Measurements from ENCODE around the gene VENTX.
A peak's percentile ranks its signal among the peaks of the same experiment; 100 is the strongest.

Gene VENTX

GRCh38 chr10:133249094-133249780 lies 11.6 kb downstream of the VENTX start:
- in situ Hi-C loops (cut with MboI; ENCODE audit: low pct_unique_long_range_greater_than_20kb, low sequenced_read_pairs), result no loop called here
- no peak for DNase-seq

DNA sequence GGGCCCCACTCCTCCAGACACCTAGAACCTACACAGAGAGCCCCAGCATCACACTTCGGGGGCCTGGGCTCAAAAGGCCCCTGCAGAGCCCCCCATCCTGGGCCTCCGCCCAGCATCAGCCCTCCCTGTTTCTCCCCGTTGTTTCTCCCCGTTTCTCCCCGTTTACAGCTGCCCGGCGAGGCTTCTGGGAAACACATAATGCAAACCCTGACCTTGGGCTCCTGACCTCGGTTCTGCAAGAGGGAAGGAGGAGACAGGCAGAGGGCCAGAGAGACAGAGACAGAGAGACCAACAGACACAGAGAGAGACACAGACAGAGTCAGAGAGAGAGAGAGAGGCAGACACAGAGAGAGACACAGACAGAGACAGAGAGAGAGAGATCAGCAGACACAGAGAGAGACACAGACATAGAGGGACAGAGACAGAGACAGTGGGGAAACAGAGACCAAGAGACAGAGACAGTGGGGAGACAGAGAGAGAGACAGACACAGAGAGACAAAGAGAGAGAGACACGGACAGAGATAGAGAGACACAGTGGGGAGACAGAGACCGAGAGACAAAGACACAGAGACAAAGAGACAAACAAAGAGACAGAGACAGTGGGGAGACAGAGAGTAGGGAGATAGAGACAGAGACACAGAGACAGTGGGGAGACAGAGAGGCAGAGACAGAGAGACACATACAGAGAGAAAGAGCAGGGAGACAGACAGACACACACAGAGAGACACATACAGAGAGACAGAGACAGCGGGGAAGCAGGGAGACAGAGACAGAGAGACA lies 12.5 kb downstream of the VENTX start:
- in situ Hi-C loops (cut with MboI; ENCODE audit: low pct_unique_long_range_greater_than_20kb, low sequenced_read_pairs), result no loop called here
- no peak for DNase-seq

GRCh38 chr10:133251388-133252222 lies 13.9 kb downstream of the VENTX start:
- DNase-seq, result no peak
- in situ Hi-C loops (cut with MboI; ENCODE audit: low pct_unique_long_range_greater_than_20kb, low sequenced_read_pairs), result no loop called here

DNA sequence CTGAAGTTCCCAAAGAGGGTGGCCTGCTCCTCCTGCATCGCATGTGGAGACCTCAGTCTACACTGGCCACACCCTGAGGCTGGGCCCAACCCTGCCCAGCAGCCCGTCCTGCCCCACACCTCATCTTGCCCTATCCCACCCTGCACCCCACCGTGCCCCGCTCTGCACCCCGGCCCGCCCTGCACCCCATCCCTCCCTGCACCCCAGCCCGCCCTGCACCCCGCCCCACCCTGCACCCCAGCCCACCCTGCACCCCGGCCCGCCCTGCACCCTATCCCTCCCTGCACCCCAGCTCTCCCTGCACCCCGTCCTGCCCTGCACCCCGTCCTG lies 14.5 kb downstream of the VENTX start:
- no peak for DNase-seq
- in situ Hi-C loops (cut with MboI; ENCODE audit: low pct_unique_long_range_greater_than_20kb, low sequenced_read_pairs), result no loop called here

GRCh38 chr10:133253361-133253955 lies 15.8 kb downstream of the VENTX start:
- in situ Hi-C loops (cut with MboI; ENCODE audit: low pct_unique_long_range_greater_than_20kb, low sequenced_read_pairs), result no loop called here

GRCh38 chr10:133254421-133255120 lies 16.9 kb downstream of the VENTX start:
- DNase-seq, result no peak
- in situ Hi-C loops (cut with MboI; ENCODE audit: low pct_unique_long_range_greater_than_20kb, low sequenced_read_pairs), result no loop called here

More at GRCh38 chr10:133253361-133253955, 15.8 kb downstream of the VENTX start:
- no peak for DNase-seq

DNA sequence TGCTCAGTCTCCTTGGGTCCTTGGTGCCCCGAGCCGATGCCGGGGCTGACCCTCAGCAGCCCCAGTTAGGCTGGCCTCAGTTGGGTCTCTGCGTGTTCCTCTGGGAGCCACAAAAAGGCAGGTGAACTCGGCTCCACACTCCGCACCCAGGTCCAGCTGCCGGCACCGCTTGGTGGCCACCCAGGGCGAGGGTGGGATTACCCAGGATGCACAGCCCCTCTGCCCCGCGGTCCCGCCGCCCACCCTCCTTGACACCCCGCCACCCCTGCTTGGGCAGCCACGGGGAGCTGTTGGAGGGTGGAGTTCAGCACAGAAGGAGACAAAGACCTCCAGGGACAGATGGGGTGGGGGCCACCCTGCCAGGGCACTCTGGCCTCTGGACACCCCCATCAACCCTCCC lies 17.7 kb downstream of the VENTX start:
- DNase-seq, result no peak
- in situ Hi-C loops (cut with MboI; ENCODE audit: low pct_unique_long_range_greater_than_20kb, low sequenced_read_pairs), result no loop called here

GRCh38 chr10:133257489-133258065 lies 19.9 kb downstream of the VENTX start:
- DNase-seq, result peak; percentile 89
- in situ Hi-C loops (cut with MboI; ENCODE audit: low pct_unique_long_range_greater_than_20kb, low sequenced_read_pairs), result no loop called here

- peak; percentile 21 for DNase-seq
- in situ Hi-C loops (cut with MboI; ENCODE audit: low pct_unique_long_range_greater_than_20kb, low sequenced_read_pairs), result no loop called here
These were observed 20.6 kb downstream of the VENTX start for GRCh38 chr10:133258066-133258817.

- in situ Hi-C loops (cut with MboI; ENCODE audit: low pct_unique_long_range_greater_than_20kb, low sequenced_read_pairs), result no loop called here
- DNase-seq, result peak; percentile 99
These were observed 21.4 kb downstream of the VENTX start for GRCh38 chr10:133258818-133259601.

DNA sequence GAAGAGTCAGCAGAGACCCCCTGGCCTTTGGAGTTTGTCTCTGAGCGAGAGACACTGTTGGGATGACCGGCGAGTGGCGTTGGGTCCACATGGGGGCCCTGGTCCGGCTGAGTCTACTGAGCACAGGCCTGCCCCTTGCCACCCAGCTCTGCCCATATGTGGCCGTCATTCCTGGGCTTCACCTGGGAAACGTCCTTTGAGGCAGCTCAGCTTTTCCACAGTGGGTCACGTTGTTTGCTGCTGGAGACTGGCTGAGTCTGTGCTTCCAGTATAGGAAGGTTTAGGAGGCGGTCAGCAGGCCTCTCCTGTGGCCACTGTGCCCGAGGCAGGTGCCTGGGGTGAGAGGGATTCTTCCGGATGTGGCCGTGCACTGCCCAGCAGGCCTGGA lies 21.9 kb downstream of the VENTX start:
- in situ Hi-C loops (cut with MboI; ENCODE audit: low pct_unique_long_range_greater_than_20kb, low sequenced_read_pairs), result no loop called here
- no peak for DNase-seq

DNA sequence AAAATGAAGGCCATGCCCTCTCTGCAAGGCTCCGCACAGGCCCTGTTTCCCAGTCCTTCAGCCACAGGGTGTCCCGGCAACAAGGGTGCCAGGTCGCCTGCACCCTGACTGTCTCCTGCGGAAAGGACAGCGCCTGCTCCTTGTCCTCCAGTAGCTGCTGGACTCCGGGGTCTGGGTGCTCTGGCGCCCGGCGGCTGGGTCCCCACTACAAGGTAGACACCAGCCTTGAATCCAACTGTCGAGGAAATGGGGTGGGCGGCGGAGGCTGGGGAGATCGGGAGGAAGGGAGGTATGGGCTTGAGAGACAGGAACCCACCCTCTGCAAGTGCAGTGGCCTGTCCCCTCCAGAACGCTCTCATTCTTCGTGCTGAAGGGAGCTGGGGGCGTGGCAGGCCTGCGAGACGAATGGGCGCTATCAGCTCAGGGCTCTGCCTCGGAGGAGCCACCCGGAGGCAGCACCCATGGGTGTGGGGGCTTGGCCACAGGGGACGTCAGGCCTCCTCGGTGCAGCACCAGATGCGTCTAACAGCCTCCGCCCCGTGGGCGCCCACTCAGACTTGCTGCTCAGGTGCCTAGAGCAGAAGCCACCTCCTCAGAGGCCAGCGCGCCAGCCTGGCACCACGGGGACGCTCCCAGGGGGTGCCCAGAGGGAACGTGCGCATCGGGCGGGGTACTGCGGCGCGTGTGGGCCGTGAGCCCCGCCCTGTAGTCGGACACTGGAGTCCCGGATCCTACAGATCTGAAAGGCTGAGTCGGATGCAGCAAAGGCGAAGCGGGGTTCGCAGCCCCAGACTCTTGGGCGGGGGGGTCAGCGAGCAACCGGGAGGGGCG lies 23.5 kb downstream of the VENTX start:
- in situ Hi-C loops (cut with MboI; ENCODE audit: low pct_unique_long_range_greater_than_20kb, low sequenced_read_pairs), result no loop called here

DNA sequence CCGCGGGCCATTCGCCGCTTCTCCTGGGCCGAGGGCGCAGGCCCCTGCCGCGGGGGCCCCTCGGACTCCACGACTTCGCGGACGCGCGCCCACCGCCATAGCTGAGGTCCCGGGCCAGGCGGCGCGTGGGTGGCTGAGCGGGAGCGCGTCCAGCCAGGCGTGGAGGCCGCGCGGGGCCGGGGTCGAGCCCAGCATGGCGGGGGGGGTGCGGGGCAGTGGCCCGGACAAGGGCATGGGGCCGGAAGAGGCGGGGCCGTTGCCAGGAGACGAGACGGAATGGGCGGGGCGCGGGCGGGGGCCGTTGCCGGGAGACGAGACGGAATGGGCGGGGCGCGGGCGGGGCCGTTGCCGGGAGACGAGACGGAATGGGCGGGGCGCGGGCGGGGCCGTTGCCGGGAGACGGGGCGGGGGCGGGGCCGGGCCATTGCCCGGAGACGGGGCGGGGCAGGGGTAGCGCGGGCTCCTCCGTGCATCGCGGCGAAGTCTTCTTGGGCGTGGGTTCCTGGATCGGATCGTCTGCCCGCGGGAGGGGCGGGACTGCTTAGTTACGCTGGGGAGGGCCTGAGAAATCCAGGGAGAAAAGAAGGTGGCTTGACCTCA lies 24.2 kb downstream of the VENTX start:
- DNase-seq, result peak; percentile 24
- in situ Hi-C loops (cut with MboI; ENCODE audit: low pct_unique_long_range_greater_than_20kb, low sequenced_read_pairs), result no loop called here

More for the DNA sequence above, 23.5 kb downstream of the VENTX start:
- DNase-seq, result peak; percentile 20

DNA sequence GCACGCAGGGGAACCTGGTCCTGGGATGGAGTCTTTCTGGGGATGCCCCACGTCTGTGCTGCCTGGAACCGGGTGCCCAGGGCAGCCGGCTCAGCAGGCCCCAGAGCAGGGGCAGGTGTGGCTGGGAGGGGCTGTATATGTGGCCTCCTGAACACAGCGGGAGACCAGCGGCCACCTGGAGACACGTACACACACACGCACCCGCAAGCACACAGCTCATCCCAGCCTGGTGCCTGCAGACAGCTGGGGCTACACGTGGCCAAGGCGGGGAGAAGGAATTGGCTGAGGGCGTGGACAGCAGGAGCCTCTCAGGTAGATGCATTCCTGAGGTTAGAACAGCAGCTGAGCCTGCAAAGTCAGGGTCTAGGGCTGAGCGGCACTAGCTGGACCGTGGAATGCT lies 25.0 kb downstream of the VENTX start:
- in situ Hi-C loops (cut with MboI; ENCODE audit: low pct_unique_long_range_greater_than_20kb, low sequenced_read_pairs), result no loop called here
- no peak for DNase-seq

DNA sequence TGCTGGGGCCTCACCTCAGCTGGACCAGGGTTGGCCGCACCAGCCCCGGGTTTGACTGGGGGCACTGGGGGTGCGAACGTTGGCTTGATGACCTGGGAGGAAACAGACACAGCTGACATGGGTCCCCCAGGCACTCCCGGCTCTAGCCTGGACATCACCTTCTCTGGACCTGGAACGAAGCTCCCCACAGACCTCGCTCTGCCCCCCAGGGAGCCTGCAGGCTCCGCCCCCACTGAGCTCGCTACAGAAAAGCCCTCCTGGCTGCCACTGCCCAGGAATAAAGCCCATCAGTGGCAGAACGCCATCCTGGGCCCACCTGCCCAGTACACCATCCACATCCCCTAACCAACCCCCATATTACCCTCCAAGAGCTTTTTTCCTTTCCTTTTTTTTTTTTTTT lies 26.0 kb downstream of the VENTX start:
- no peak for DNase-seq
- in situ Hi-C loops (cut with MboI; ENCODE audit: low pct_unique_long_range_greater_than_20kb, low sequenced_read_pairs), result no loop called here

DNA sequence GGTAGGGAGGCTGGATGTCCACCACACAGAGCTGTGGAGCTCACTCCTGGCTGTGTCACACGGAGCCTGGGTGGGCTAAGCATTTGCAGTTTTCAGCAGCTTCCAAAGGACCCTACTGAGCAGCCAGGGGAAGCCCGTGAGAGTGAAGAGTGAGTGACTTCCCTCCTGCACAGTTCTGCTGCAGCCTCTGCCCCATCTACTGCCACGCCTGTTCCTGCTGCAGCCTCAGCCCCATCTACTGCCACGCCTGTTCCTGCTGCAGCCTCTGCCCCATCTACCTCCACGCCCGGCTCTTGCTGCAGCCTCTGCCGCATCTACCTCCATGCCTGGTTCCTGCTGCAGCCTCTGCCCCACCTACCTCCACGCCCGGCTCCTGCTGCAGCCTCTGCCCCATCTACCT lies 26.8 kb downstream of the VENTX start:
- in situ Hi-C loops (cut with MboI; ENCODE audit: low pct_unique_long_range_greater_than_20kb, low sequenced_read_pairs), result no loop called here
- DNase-seq, result no peak
